Neural crest cell (in vitro differentiated cells): Measurements from ENCODE around the gene CD40. TPM values are rescaled to one million over a fixed set of nuclear protein-coding genes. Genes with fewer than 3 reads are reported as not detected.
"Not testable (repeated sequence)": the region's sequence is repeated elsewhere in the genome, so short reads cannot be mapped to it uniquely, and the experiment has no call there.

ENCODE experiments used
- DNase-seq: peaks from one replicate; pipeline ENCODE4 v3.0.0; 2021; ENCODE audit warnings: low read depth, mixed read lengths, low spot score
- H3K27ac Mint-ChIP-seq: one replicate; pipeline ENCODE4 v1.8.0; 2021; ENCODE audit warnings: mild to moderate bottlenecking, mixed read lengths; ENCODE audit not compliant: unreplicated experiment
- H3K27me3 Mint-ChIP-seq: 2 replicates; pipeline ENCODE4 v1.8.0; 2021; ENCODE audit warnings: low read depth, mild to moderate bottlenecking, mixed read lengths
- H3K36me3 Mint-ChIP-seq: 2 replicates; pipeline ENCODE4 v1.8.0; 2021; ENCODE audit warnings: low read depth, mild to moderate bottlenecking, mixed read lengths
- H3K4me1 Mint-ChIP-seq: 2 replicates; pipeline ENCODE4 v1.8.0; 2021; ENCODE audit warnings: mixed read lengths
- H3K4me3 Mint-ChIP-seq: one replicate; pipeline ENCODE4 v1.8.0; 2021; ENCODE audit warnings: mild to moderate bottlenecking, mixed read lengths
- H3K9me3 Mint-ChIP-seq: 2 replicates; pipeline ENCODE4 v1.8.0; 2021; ENCODE audit warnings: mixed read lengths
- total RNA-seq: library from RNA; stranded (reverse); gene quantifications from 2 replicates; pipeline ENCODE4 v1.2.1, GENCODE V29; 2021
- TF ChIP-seq, protein P1 (sequence below): fragments of 200-600 bp; sonication (generic); conservative IDR thresholded peaks from 2 replicates; pipeline ENCODE4 v1.5.0; 2021; ENCODE audit warnings: antibody characterized with exemption, mild to moderate bottlenecking

The CD40 gene
- total RNA-seq, 1 donor from 2014 or later: 4.8 TPM

DNA sequence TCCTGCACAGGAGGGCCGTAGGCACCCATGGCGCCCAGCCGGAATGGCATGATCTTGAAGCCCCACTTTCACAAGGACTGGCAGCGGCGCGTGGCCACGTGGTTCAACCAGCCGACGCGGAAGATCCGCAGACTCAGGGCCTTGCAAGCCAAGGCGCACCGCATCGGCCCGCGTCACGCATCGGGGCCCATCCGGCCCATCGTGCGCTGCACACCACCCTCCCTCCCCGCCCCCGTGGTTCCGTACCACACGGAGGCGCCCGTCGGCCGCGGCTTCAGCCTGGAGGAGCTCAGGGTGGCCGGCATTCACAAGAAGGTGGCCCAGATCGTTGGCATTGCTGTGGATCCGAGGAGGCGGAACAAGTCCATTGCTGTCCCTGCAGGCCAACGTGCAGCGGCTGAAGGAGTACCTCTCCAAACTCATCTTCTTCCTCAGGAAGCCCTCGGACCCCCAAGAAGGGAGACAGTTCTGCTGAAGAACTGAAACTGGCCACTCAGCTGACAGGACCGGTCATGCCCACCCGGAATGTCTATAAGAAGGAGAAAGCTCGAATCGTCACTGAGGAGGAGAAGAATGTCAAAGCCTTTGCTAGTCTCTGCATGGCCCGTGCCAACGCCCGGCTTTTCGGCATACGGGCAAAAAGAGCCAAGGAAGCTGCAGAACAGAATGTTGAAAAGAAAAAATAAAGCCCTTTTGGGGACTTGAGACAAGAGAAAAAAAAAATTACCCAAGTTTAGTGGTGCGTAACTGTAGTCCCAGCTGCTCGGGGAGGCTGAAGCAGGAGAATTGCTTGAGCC, 18.4 kb upstream of the CD40 start:
- TF ChIP-seq, protein P1, sequence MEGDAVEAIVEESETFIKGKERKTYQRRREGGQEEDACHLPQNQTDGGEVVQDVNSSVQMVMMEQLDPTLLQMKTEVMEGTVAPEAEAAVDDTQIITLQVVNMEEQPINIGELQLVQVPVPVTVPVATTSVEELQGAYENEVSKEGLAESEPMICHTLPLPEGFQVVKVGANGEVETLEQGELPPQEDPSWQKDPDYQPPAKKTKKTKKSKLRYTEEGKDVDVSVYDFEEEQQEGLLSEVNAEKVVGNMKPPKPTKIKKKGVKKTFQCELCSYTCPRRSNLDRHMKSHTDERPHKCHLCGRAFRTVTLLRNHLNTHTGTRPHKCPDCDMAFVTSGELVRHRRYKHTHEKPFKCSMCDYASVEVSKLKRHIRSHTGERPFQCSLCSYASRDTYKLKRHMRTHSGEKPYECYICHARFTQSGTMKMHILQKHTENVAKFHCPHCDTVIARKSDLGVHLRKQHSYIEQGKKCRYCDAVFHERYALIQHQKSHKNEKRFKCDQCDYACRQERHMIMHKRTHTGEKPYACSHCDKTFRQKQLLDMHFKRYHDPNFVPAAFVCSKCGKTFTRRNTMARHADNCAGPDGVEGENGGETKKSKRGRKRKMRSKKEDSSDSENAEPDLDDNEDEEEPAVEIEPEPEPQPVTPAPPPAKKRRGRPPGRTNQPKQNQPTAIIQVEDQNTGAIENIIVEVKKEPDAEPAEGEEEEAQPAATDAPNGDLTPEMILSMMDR: no peak
- Mint-ChIP-seq H3K27ac (no peak overlapping the region), H3K4me3 (no peak overlapping the region), H3K4me1 (no peaks in the 10 kb centered on the region), H3K36me3 (no peaks in the 10 kb centered on the region), H3K27me3 (peaks cover 57% of the 10 kb centered on the region), H3K9me3 (peaks cover 3% of the 10 kb centered on the region)
- no peak for DNase-seq

GRCh38 chr20:46100444-46100843, 17.7 kb upstream of the CD40 start:
- H3K36me3 Mint-ChIP-seq, DNase-seq, H3K4me1 Mint-ChIP-seq, H3K27ac Mint-ChIP-seq, H3K9me3 Mint-ChIP-seq, H3K4me3 Mint-ChIP-seq: not testable (repeated sequence)
- peaks cover 65% of the 10 kb centered on the region for H3K27me3 Mint-ChIP-seq

GRCh38 chr20:46100988-46101387, 17.1 kb upstream of the CD40 start:
- Mint-ChIP-seq H3K27ac (no peak overlapping the region), H3K36me3 (no peaks in the 10 kb centered on the region), H3K4me1 (no peaks in the 10 kb centered on the region), H3K27me3 (peaks cover 68% of the 10 kb centered on the region), H3K4me3 (no peak overlapping the region), H3K9me3 (peaks cover 3% of the 10 kb centered on the region)
- DNase-seq: no peak
- TF ChIP-seq, protein P1: no peak

DNA sequence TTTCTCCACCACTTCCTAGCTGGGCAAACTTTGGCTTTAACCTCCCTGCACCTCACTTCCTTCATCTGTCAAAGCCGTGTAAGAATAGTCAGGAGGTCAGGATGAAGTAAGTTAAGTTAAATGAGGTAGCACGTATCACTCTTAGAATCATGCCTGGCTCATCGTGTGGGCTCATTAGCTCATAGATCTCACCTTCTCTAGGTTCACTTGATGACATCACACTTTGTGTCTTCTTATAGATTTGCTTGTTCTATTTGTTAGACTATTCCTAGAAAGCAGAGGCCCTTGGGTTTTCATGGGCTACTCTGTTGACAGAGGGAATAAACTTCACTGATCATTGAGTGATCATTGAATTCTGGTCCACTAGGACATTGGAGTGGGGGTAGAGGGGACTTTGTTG, 16.2 kb upstream of the CD40 start:
- no peak overlapping the region for H3K4me3 Mint-ChIP-seq
- peaks cover 3% of the 10 kb centered on the region for H3K9me3 Mint-ChIP-seq
- peaks cover 76% of the 10 kb centered on the region for H3K27me3 Mint-ChIP-seq
- H3K4me1 Mint-ChIP-seq: no peaks in the 10 kb centered on the region
- DNase-seq: no peak
- H3K27ac Mint-ChIP-seq: no peak overlapping the region
- TF ChIP-seq, protein P1: no peak
- H3K36me3 Mint-ChIP-seq: no peaks in the 10 kb centered on the region

DNA sequence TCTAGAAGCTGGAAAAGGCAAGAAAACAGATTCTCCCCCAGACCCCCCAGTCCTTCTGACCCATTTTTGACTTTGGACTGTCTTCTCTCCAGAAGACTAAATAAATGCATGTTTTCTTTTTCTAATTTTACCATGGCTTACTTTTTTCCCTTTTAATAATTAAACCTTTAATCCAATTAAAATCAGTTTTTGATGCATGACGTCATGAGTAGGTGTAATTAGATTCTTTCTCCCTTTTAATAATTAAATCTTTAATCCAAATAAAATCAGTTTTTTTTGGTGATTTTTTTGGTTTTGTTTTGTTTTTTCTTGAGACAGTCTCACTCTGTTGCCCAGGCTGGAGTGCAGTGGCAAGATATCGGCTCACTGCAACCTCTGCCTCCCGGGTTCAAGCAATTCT, 15.2 kb upstream of the CD40 start:
- Mint-ChIP-seq H3K4me1 (no peaks in the 10 kb centered on the region), H3K27ac (no peak overlapping the region), H3K4me3 (no peak overlapping the region), H3K9me3 (peaks cover 3% of the 10 kb centered on the region), H3K36me3 (no peaks in the 10 kb centered on the region), H3K27me3 (peaks cover 80% of the 10 kb centered on the region)
- TF ChIP-seq, protein P1: no peak
- no peak for DNase-seq

DNA sequence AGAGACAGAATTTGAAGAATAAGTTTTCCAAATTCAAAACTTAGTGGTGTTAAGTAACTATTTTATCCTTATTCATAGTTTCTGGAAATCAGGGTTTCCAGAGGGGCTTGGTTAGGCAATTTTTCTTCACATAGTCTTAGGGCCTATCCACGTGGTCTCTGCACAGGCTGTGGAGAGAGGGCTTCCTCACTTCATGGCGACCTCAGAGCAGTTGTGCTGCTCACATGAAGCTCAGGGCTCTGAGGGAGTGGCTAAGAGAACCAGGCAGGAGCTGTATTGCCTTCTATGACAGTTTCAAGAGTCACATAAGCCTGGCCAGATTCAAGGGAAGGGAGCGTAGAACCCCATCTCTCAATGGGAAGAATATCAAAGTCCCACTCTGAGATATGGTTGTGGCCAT, 13.9 kb upstream of the CD40 start:
- no peaks in the 10 kb centered on the region for H3K4me1 Mint-ChIP-seq
- TF ChIP-seq, protein P1: no peak
- no peak overlapping the region for H3K27ac Mint-ChIP-seq
- peaks cover 81% of the 10 kb centered on the region for H3K27me3 Mint-ChIP-seq
- H3K36me3 Mint-ChIP-seq: no peaks in the 10 kb centered on the region
- H3K9me3 Mint-ChIP-seq: peaks cover 3% of the 10 kb centered on the region
- H3K4me3 Mint-ChIP-seq: no peak overlapping the region
- no peak for DNase-seq
